SKM-1 (cell line): Measurements from ENCODE around the gene AP3S2.
"Not testable (repeated sequence)": the region's sequence is repeated elsewhere in the genome, so short reads cannot be mapped to it uniquely, and the experiment has no call there.

ENCODE experiments used
- DNase-seq: peaks from one replicate; lab custom pipeline; 2025; ENCODE audit not compliant: unreplicated experiment; lab: John Stamatoyannopoulos, UW

Gene AP3S2

DNA sequence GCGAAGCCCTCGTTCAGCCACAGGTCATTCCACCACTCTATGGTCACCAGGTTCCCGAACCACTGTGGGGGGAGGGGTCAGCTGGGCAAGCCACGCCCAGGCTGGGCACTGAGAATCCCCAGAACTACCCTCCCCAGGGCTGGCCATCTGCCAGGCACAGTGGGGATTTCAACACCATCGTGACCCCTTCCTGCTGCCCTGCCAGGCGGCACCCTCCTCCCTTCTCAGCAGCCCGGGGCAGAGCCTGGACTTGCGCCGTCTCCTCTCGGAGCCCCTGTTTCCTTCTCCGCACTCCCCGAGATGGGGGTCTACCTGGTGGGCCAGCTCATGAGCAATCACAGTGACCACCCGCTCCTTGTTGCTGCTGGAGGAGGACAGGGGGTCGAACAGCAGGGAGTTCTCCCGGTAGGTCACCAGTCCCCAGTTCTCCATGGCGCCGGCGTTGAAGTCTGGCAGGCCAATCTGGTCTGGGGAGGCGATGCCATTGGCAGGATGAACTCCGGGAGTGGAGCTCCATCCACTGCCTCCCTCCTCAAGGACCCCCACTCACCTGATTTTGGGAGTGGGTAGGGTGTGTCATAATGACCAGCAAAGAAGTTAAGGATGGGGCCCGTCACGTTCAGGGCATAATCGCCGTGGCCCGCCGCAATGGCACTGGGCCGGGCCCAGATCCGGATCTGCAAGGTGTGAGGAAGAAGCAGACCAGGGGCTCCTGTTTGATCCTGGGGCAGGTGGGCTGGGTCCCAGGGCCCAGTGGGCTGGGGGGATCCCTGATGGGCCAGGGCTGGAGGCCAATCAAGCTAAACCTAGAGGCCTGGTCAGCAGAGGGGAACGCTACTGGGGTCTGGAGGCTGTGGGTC is 89.6 kb downstream of the AP3S2 start:
- no peak for DNase-seq

DNA sequence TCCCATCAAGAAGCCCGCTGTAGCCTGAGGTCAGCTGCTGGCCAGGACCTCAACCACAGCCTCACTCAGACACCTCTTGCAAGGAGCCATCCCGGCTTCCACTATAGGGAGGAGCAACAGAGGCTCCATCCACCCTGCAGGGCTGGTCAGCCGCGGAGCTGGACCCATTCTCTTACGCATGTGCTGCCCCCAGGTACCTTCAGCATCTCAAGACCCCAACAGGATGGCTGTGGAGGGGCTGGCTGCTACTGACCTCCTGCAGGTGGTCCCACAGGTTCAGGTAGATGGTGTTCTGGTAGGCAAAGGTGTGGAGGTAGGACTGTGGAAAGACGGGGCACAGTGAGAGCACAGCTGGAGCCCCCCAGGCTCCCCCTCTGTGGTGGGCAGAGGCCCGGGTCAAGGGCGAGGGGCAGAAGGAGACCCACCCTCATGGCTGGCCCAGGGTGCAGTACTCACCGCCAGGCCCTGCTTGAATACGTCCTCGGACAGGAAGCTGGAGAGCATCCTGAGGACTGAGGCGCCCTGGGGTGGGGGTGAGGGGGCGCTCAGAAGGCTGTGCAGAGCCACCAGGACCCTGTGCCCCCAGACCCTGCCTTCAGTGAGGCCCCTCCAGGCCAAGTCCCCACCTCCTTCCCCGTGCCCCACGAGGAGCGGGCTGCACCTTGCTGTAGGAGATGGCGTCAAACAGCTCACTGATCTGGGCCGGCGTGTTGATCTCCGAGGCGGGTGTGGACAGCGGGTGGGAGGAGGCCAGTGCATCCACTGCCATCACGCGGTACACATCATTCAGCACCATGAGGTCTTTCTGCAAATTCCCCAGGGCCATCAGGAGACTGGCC is 90.6 kb downstream of the AP3S2 start:
- no peak for DNase-seq

DNA sequence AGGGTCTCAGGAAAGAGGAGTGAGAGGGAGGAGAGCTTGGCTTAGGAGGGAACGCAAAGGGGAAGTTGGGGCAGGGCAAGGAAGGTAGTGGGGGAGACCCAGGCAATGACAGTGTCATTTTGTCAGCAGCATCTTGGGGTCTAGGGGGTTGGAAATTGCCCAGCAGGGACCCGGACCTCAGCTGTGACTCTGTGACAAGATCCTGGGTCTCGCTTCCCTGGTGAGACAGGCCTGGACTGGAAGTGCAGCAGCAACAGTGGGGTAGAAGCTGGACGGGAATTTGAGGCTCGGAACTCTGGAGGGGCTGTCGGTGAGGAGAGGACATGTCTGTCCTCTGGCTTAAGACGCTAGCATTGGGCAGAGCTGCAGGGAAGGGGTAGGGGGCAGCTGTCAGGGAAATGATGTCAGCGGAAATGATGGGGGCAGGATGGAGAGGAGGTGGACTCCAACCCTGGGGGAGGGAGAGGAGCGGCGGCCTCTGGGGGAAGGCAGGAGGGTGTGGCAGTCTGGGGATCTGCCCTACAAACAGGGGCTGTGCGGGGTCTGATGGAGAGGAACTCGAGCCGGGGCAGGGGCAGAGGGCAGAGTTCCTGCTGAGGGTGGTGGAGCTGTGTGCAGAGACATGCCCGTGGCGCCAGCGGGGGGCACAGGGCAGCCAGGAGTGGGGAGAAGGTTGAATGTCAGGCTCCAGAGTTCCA is 91.4 kb downstream of the AP3S2 start:
- DNase-seq, result no peak

DNA sequence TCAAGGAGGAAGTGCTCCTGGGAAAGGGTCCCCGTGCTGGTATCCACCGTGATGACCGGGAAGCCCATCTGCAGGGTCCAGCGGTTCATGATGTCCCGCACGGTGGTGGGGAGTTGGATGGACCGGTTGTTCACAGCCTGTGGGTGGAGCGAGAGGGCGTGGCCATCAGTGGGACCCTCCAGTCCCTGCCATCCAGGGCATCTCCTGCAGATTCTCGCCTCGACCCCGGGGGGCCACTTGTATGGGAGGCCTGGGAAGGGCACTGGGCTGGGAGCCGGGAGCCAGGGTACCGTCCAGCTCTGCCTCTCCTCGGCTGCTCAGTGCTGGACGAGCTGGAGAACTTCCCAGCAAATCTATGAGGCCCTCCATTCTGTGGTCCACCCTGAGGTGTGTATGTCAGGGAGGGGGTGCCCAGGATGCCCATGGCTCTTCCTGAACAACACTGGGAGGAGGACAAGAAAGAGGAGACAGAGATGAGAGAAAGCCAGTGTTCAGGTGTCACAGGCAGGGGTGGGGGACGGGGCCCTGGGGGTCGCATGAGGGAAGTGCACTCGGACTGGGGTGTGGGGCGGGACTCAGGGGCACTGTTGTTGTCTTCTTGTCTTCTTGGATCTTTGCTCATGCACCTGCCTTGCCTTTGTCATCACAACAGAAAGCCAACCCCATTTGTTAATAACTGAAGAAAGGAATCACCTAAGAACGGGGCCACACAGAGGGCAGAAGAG is 92.2 kb downstream of the AP3S2 start:
- DNase-seq, result no peak

DNA sequence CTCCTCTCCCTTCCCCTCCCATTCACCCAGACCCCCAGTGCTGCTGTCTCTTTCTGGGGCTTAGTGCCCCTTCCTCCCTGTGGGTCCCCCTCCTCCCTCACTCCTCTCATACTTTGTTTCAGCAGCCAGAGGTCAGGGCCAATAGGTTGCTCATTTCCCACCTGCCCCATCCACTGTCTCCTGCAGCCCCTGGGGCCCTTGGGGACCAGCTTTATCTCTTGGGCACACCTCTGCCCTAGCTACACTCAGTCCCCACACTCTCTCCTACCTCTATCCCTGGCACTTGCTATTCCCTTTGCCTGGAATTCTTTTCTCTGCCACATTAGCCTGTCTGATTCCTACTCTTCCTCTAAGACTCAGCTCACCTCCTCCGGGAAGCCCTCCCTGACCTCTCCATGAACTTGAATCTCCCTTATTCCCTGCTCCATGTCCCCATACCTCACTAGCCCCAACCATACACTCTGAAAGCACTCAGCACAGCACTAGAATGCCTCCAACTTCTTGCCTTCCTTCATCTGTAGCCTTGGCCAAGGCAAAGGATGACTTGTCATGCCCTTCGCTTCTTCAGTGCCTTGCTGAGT is 93.8 kb downstream of the AP3S2 start:
- DNase-seq, result no peak

DNA sequence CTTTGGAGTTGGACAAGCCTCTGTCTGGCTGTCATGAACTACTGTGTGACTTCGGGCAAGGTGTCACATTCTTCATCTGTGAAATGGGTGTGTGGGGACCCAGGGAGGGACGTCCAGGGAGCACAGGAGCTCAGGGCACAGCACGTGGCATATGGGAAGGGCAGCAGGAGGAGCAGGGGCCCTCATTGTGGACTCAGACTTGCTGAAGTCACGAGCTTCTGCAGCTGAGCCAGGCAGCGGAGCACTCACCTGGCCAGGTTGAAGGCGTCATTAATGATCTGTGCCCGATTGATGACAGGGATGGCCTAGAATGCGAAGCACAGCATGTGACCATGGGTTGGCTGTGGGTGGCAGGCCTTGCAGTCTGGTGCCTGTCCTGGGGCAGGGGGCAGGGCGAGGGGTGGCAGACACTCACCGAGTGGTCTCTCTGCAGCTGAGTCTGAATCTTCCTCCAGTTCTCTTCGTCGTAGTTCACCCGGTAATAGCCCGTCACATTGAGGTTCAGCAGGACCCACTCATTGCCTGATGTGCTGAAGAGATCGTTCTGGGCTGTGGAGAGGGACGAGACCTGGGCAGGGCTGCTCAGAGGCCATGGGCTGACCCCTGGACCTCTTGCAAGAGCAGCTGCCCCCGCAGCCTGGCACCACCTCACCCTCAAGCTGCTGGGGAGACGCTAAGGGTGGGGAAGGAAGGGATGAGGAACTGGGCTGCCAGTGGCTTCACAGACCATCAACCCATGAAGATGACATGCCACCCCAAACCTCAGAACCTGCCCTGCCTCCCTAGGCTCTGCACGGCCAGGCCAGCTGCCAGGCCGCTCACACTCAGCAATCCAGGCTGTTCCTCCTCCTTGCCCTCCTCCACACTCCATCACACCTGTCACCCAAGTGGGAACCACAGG is 94.5 kb downstream of the AP3S2 start:
- DNase-seq, result no peak

DNA sequence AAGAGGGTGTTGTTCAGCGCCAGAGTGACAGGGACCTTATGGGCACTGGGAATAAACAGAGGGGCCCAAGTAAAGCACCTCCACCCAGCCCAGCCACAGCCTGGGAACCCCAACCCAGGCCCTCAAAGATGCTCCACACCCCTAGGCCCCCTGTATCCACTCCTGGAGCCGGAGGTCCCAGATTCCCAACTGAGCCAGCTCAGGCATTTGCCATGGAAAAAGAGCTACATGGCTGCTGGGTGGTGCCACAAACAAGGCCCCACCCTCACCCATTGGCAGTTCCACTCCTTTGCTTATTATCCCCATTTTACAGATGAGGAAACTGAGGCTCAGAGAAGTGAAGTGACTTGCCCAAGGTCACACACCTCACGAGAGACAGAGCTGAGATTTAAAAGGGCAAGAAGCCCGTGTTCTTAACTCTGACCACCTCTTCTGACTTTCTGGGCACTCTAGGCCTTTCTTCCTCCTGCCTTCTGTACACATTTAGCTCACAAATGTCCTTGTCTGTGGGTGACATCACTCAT is 96.1 kb downstream of the AP3S2 start:
- no peak for DNase-seq

DNA sequence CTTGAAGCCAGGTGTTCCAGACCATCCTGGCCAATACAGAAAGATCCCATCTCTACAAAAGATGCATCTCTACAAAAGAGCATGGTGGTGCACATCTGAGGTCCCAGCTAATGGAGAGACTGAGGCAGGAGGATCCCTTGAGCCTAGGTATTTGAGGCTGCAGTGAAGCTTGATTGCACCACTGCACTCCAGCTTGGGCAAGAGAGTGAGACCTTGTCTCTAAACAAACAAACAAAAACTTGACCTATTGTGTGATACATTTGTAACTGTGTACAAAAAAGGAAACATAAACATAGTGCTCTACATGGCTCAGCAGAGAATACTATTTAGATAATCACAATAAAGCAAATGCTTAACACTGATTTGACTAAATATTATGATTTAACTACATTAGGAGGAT is 97.8 kb downstream of the AP3S2 start:
- DNase-seq, result no peak

DNA sequence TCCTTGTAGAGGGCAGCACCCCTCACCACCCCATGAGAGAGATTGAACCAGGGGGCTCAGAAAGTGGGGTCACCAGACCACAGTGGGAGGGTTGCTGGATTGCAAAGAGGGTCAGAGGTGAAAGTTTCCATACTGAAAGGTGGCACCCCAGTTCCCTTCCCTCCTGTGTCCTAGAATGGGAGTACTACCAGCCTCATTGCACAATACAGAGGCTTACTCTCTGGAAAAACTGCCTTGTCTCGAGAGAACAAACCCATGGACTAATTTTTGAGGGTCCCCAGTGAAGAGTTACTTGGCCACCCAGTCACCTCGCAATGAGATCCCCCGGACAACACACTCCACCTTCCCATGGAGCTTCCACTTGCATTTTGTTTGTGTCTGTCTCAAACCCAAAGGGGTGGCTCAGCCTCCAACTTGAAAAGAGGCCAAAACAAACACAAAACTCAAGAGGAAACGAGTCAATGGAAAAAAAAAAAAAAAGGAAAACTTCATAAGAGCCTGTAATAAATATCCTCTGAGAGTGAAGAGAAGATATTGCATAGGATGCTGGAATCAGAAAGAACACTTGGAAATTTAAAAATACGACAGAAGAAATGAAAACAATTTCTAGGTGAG is 99.1 kb downstream of the AP3S2 start:
- DNase-seq, result no peak

DNA sequence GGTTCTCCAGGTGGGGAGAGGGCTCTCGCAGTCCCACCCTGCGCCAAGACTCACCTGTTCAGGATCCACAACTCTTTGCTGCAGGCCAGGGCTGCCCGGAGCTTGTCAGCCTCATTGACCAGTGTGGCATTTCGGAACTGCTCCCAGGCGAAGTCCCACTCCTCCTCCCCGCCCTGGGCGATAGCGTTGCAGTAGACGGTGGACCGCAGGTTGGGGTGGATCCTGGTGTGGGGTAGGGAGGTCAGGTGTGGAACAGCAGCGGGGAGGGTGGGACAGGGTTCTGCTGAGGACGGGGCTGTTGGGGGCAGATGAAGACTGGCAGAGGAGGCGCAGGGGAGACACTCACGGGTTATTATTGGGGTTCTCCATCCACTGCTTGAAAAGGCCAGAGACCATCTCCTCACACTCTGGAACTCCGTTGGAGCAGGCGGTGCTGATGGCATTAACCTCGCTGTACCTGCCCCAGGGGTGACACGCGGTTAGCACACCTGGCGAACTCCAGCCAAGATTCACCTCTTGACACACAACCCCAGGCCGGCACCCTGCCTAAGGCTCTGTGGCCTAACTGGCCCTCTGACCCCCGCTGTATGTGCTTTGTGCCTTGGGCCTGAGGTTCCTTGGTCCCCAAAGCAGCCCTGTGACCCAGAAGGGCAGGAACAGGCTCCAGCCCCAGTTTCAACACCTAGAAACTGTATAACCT is 101.5 kb downstream of the AP3S2 start:
- DNase-seq, result no peak

DNA sequence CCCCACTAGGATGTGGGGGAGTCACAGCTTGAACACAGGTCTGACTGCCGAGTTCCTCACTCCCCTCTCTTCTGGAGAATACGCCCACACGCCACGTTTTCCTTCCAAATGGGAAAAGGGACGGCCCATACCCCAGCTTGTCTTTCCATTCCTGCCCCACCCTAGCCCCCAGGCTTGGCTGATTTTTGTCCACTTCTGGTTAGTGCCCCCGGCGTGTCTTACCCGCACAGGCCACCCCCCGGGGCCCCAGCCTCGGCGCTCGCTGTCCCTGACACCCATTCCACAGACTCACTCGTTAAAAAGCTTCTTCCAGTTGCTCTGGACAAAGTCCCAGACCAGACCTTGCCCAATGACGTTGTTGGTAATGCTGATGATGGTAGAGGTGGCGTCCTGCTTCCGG is 103.1 kb downstream of the AP3S2 start:
- DNase-seq, result no peak

DNA sequence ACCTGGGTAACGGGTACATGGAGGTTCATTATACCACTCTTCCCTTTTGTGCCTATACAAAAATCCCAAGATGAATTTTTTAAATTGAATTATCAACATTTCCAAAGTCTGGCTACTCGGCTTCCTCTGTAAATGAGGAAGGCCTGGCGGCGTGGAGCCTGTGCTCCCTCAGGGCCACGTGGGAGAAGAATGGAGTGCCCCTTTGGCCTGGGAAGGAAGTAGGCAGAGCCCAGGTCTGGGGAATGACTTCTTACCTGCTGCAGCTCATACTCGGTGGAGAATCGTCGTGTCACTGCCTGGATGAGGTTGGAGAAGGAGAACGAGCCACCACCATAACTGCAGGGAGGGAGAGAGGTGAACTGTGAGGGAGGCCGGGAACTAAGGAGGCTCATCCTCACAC is 103.6 kb downstream of the AP3S2 start:
- no peak for DNase-seq

DNA sequence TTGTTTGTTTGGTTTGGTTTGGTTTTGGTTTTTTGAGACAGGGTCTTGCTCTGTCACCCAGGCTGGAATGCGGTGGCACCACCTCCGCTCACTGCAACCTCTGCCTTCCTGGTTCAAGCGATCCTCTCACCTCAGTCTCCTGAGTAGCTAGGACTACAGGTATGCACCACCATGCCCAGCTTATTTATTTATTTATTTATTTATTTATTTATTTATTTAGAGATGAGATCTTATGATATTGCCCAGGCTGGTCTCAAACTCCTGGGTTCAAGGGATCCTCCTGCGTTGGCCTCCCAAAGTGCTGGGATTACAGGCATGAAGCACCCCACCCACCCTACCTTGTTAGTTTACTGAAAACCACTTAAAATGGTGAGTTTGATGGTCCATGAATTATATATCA is 105.2 kb downstream of the AP3S2 start:
- DNase-seq, result not testable (repeated sequence)

DNA sequence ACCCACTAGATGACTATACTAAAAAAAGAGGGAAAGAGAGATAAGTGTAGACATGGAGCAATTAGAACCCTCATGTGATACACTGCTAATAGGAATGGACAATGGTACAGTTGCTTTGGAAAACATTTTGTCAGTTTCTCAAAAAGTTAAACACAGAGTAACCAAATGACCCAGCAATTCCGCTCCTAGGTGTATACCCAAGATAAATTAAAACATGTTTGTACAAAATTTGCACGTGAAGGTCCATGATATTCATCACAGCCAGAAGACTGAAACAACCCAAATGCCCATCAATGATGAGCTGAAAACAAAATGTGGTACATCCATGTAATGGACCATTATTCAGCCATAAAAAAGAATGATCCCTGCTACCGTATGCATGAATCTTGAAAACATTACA is 105.8 kb downstream of the AP3S2 start:
- DNase-seq, result no peak

DNA sequence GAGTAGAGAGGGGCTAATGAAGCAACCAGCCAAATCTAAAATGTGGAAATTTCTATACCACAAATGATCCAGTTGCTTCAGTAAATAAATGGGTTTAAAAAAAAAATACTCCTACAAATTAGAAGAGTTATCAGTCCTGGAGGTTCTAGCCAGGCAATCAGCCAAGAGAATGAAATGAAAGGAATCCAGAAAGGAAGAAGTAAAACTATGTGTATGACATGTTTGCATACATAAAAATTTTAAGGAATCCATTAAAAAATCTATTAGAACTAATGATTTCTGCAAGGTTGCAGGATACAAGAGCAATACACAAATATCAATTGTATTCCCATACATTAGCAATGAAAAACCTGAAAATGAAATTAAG is 108.0 kb downstream of the AP3S2 start:
- DNase-seq, result no peak

DNA sequence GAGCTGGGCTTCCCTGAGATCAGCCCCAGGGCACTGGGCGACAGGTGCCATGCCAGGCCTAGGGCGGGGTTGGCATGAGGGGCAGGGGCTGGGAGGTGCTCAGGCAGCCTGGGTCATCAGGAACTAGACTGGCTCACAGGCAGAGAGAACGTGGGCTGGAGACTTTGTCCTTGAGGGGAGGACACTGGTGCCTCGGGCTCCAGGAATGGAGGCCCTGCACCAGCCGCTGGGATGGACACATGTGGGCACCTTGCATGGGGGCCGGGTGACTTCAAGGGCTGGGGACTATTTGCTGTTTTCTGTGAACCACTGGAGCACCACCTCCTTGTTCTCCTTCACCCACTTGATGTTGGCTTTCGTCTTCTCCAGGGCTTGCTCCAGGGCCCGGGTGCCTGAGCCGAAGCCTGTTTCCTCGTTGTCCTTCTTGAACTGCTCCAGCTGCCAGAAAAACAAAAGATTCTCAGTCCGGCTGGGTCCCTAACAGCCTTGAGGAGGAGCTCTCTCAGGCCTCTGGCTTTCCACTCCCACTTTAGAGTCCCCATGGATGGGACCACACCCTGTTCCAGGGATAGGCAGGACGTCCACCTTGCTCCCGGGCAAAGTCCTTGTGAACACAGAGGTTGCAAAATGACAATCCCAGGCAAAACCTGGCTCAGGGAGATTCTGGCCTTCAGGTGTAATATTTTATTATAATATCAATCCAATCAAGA is 108.6 kb downstream of the AP3S2 start:
- DNase-seq, result no peak

DNA sequence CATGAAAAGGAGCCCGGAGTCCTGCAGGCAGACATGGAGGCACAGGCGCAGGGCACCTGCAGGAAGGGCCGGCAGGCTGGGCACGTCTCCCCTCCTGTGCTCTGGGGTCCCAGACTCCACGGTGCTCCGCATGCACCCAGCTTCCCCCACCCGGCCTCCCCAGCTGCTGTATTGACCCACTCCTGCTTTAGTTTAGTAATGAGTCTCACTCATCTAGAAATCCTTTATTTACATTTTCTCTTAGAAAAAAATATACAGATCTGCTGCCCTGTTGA is 109.2 kb downstream of the AP3S2 start:
- no peak for DNase-seq
